HG03439 (cell line): Measurements from ENCODE around the gene FBXL16.

Source experiments
- ATAC-seq: cut with Tn5 transposase; IDR thresholded peaks from one replicate; pipeline ENCODE4 v1.9.1; 2021; ENCODE audit warnings: mild to moderate bottlenecking, moderate library complexity; ENCODE audit not compliant: unreplicated experiment

The FBXL16 gene

GRCh38 chr16:666572-666971 is 39.0 kb downstream of the FBXL16 start:
- ATAC-seq, result no peak

GRCh38 chr16:662597-662996 is 43.0 kb downstream of the FBXL16 start:
- no peak for ATAC-seq

GRCh38 chr16:662095-662494 is 43.5 kb downstream of the FBXL16 start:
- ATAC-seq, result no peak

- peak; percentile 11 for ATAC-seq
Observed at GRCh38 chr16:661184-661821, 44.3 kb downstream of the FBXL16 start.

GRCh38 chr16:660459-661183 is 45.0 kb downstream of the FBXL16 start:
- peak; percentile 28 for ATAC-seq

GRCh38 chr16:660132-660458 is 45.5 kb downstream of the FBXL16 start:
- ATAC-seq, result no peak

- ATAC-seq, result no peak
Observed at GRCh38 chr16:659618-660017, 46.0 kb downstream of the FBXL16 start.

GRCh38 chr16:658679-659571 is 46.7 kb downstream of the FBXL16 start:
- no peak for ATAC-seq

- ATAC-seq, result no peak
Observed at GRCh38 chr16:657487-657886, 48.1 kb downstream of the FBXL16 start.

- no peak for ATAC-seq
Observed at GRCh38 chr16:654034-654433, 51.6 kb downstream of the FBXL16 start.

- no peak for ATAC-seq
Observed at GRCh38 chr16:652454-653305, 52.9 kb downstream of the FBXL16 start.

- ATAC-seq, result no peak
Observed at GRCh38 chr16:651844-652243, 53.8 kb downstream of the FBXL16 start.

- ATAC-seq, result peak; percentile 9
Observed at GRCh38 chr16:649631-650030, 56.0 kb downstream of the FBXL16 start.

- peak; percentile 65 for ATAC-seq
Observed at GRCh38 chr16:648781-649589, 56.6 kb downstream of the FBXL16 start, which contains the start of gene WDR90. WDR90 (plus strand) TSS chr16:649365; CDS start chr16:649417, 52 bp downstream.

- no peak for ATAC-seq
Observed at GRCh38 chr16:648071-648780, 57.4 kb downstream of the FBXL16 start.

- no peak for ATAC-seq
Observed at GRCh38 chr16:647173-647902, 58.3 kb downstream of the FBXL16 start.

- ATAC-seq, result no peak
Observed at GRCh38 chr16:646679-647172, 58.9 kb downstream of the FBXL16 start.
